ENCODE data around the gene PGLYRP3.
"Not testable (repeated sequence)": the region's sequence is repeated elsewhere in the genome, so short reads cannot be mapped to it uniquely, and the experiment has no call there.

Gene PGLYRP3

DNA sequence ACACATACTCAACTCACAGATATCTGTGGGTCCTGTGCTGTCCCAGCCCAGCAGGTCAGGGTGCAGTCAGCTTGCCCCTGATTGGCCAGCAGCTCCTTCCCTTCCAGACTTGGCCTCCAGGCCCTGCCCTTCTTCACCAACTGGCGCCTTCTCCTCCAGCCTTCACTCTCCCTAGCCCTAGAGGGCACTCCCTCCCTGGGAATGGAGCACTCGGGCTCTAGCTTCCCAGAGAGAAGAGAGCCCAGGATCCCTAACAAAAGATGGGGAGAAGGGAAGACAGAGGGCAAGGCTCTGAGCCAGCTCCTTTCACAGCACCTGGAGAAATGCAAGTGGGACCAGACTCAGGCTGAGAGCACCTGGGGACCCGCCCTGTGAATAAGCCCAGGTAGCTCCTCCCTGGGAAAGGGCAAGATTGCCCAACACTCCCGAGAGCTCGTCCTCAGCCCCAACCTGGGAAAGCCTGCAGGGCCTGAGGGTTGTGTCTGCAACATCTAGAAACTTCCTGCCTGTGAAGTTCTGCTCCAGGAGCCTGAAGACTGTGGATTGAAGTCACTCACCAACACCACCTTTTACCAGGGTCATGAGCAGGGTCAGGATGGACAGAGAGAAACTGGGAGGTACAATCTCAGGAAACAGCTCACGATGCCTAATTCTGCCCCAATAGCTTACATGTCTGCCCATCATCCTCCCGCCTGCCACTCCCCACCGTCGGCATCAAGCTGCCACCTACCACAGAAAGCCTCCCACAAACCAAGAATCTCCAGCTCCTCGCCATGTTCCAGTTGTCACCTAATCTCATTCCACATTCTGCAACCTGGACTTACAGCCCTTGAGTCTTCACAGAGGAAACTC is 36.0 kb upstream of the PGLYRP3 start, which contains the start of gene PGLYRP4:
Gene PGLYRP4 (minus strand): TSS at position 331 of the 852 bp plus-strand sequence. CDS start 909 bp downstream, outside the sequence.
- DNase-seq (ENCODE audit: low read depth): no peak

DNA sequence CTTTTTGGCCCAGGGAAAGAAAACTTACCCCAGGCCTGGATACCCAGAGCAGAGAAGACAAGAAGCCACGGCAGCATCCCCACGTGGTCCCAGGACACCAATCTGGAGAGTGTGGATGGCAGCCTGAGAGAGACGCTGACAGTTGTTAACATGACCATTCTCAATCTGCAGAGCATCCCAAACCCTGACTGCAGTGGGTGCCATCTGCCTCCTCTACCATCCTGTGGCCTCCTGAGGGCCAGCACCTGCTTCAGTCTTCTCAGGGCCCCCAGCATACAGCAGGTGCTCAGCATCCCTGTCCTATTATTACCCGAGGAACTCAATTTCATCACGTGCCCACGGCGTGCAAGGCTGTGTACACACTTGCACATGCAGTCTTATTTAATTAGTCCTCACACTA is 35.1 kb upstream of the PGLYRP3 start:
- no peak for DNase-seq (ENCODE audit: low read depth)

DNA sequence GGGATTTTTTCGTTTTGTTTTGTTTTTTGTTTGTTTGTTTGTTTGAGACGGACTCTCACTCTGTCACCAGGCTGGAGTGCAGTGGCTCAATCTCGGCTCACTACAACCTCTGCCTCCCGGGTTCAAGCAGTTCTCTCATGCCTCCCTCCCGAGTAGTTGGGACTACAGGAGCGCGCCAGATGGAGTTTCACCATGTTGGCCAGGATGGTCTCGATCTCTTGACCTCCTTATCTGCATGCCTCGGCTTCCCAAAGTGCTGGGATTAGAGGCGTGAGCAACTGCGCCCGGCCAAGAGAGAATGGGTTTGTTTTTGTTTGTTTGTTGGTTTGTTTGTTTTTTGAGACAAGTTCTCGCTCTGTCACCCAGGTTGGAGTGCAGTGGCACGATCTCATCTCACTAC is 34.3 kb upstream of the PGLYRP3 start:
- DNase-seq (ENCODE audit: low read depth): not testable (repeated sequence)

DNA sequence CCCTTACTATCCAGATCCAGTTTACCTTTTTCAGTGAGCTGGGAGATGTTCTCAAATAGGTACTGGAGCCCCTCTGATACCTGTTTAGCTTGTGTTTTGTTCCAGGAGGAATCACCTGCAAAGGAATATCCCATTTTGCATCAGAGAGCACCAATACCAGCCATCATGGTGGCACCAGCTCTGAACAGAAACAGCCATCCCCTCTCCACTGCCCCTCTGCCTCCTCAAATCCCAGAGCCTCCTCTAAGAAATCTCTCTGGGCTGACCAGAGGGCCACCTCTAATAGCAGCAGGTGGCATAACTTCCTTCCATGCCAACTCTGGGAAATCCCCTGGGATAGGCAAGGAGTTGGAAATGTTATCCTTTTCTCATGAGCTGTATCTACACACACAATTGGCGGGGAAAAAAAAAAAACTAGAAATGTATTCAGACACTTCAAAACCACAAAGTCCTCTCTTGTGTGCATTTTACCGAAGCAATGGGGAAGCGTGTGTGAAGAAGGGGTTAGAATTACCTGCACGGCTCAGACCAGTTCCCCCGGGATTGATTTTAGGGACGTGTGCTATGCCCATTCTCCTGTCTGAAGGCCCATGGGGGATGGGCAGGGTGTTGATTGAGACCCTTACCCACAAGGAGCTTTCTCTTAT is 33.4 kb upstream of the PGLYRP3 start:
- no peak for DNase-seq (ENCODE audit: low read depth)

DNA sequence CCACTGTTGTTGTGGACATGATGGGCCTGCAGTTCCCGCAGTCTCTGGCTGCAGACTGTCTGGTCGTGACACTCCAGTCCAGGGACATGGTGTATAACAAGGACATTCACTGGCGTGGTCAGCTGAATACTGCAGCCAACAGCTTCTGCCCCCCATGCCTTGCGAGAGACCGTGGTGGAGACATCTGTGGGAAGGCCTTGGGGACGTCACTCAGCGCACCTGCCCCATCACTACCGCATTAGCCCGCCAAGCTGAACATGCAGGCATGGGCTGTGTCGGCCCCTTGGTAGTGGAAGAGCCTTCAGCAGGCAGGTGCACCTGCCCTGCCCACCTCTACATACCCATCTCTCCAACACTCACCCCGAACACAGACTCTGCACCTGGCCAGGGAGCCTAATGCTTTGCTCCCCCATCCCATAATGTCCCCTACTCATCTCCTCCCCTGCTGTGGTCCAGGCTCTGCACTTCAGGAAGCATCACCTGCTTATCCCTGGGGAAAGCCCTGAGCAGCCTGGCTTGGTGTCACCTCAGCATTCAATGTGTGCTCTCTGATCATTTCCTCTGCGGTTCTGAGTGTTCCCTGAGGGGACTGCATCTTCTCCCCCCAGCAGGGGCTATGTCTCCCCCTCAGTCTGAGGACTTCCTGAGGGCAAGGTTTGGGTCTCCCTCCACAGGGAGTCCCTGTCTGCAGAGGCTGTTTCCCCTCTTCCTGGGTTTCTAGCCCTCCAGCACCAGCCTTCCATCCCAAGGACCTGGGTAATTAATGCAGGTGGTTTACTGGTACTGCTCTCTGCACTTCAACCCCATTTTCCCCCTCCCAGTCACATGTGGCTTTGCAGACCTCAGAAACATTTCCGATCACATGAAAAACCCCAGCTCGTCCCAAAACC is 32.7 kb upstream of the PGLYRP3 start:
- no peak for DNase-seq (ENCODE audit: low read depth)

DNA sequence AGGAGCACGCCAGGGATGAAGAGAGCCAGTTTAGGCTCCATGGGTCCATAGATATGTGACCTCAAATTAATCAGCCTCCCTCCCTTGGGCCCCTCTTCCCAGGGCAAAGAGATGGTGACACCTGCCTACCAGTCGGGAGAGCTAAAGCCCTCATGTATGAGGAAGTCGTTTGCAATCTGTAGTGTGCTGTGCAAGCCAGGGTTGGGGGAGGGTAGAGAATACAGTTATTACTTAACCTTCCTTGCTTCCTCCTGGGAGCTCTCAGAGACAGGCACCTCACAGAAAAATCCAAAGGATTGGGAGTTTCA is 31.9 kb upstream of the PGLYRP3 start:
- no peak for DNase-seq (ENCODE audit: low read depth)

DNA sequence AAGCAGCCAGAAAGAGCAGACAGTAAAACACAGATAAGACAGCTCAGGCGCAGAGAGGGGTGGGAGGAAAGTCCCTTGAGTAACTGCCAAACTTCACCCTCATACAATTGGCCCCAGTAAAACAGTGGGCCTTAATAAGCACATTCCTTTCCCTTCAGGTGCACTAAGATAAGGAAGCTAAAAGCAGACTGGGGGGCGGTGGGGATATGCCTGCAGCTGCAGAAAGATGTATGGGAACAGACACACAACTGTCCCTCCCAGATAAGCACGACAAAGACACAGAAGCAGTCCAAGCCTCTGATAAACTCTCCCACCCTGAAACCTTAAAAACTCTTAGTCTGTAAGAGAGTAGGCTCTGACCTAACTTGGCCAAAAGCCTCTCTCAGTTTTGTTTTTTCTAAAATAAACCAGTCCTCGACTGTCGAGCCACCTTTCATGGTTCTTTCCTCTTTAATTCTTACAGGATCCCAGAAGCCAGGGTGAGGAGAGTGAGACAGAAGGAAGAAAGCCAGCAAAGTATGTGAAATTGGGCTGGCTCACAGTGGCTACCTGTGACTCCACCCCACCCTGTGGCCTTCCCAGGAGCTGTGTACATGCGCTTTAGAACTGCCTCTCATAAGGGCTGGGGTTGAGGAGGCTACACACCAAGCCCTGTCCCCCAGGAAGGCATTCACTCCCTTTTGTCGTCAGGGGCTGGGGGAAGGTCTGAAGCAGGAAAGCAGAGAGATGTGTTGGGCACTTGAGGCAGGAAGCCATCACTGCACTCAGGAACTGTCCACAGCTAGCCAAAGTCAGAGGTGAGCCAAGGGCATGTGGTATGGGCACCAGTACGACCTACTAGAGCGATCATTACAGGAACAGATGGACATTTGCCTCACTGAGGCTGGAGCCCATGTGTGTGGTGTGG is 31.3 kb upstream of the PGLYRP3 start:
- DNase-seq (ENCODE audit: low read depth): no peak

DNA sequence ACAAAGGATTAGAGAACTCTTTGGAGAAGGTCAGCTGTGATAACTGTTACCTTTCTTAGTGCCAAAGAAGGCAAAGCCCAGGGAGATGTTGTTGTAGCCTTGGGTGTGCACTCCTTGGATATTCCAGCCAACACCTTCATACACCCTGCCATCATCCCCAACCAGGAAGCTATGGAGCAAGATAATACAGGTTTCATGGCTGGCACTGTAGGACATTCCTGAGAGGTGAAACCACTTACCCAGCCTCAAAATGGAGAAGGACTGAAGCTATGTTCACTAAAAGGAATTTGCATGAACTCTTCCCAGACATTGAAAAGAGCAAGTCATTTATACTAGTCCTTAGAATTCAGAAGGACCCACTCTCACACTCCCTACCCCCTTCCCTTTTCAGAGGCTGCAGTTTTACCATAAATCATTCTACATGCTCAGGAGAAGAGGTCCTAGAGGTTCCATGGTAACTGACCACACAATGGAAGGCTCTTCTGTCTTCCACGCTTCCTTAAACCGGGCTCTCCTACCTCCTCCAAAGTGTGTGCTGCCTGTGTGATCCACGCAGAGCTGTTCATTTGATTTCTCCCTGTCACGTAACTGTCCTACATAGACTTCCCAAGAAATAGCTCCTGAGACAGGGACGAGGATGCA is 30.4 kb upstream of the PGLYRP3 start:
- DNase-seq (ENCODE audit: low read depth): no peak

DNA sequence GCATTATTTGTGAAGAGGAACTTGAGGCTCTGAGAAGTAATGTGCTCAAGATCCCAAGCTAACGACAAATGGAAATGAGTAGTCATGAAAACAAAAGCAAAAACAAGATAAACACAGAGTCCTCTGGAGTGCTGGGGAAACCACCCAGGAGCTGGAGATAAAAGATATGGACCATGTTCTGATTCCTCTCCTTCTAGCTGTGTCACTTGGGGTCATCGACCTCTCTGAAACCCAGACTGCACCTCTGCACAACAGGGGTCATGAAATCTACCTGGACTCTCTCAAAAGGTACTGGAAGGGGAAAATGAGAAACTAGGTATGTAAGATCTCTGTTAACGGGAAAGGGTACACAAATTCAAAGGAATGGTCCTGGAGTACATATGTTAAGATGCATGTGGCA is 29.4 kb upstream of the PGLYRP3 start:
- DNase-seq (ENCODE audit: low read depth): no peak

DNA sequence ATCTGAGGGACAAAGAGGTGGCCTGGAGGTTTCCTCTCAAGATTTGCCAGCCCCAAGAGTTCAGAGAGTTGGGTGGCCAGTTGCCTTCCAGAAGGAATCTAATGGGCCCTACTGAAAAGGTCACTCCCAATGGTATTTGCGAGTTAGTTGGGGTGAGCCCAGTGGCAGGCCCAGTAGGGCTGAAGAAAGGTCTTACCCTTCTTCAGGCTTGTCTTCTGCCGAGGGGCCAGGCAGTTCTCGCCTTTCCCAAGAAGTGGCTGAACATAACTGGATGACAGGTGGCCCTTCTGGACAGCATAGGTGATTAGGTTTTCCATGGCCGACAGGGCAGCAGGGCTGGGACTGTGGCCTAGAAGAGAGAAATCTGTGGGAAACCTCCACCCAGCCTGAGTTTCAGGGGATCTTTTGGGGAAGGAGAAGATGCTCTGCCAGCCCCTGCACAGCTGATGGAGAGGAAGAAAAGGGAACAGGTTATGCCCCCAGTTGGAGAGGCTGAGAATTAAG is 28.7 kb upstream of the PGLYRP3 start:
- no peak for DNase-seq (ENCODE audit: low read depth)

DNA sequence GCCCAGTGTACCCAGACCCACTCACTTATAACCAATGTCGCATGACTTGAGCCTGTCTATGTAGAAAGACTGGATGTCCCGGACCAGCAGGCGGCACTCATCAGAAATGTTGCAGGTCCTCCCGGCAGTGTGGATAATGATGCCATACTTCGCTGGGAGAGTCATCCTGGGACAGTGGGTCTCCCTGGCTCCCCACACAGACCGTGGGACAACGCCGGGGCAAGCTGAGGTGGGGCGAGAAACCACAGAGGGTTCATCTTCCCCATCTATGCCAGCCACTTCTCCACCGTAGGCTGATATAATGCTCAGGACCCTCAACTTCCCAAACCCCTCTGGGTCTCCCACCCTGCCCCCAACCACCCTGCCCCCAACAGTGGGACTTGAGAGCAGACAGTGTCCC is 27.6 kb upstream of the PGLYRP3 start:
- DNase-seq (ENCODE audit: low read depth): no peak

DNA sequence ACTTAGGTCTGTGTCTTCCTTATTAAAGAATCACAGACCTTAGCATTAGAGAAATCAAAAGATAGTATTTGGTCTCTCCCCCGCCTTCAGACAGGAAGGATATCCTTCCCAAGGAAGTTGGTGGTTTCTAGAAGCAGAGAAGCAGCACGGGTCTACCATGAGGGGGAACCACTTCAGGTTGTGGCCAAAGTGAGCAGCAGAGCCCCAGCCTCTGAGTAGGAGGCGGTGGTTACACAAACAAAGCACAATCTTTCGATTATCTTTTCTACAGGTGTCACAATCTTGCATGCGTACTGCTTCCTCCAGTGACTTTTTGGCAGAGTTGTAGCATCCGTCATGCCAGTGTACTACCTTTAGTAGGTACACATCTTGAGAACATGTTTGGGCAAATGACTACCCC is 27.1 kb upstream of the PGLYRP3 start:
- DNase-seq (ENCODE audit: low read depth): no peak

DNA sequence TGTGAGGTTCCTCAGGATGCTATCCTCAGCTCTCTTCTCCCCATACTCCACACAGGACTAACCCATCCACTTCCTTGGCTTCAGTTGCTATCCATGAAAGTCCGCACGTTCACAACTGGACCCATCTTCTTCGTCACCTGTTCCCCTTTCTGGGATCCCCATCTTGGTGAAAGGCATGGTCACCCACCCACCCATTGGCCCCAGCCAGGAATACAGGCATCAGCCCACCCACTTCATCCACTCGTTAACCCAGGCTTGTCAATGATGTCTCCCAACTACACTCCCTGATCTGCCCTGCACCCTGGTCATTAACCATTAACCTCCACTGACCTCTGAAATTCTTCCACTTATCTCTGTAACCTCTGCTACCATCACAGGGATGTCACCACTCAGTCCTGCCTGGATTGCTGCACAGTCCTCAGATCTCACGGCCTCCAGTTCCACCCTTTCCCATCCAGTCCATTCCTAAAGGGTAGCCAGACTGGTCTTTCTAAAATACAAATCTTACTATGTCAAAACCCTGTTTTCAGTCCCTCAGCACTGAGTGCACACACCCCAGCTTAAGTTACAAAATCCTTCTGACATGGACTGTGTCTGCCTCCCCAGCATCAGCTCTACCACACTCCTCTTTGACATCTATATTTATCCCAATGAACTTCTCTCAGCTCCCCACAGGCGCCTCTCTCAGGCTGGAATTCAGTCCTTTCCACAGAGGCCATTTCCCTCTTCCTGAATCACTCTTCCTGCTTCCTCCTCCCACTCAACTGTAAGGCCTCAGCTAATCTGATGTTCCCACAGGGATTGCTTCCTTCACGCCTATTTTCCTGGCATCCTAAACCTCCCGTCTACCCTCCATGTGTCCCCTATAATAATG is 25.5 kb upstream of the PGLYRP3 start:
- no peak for DNase-seq (ENCODE audit: low read depth)

DNA sequence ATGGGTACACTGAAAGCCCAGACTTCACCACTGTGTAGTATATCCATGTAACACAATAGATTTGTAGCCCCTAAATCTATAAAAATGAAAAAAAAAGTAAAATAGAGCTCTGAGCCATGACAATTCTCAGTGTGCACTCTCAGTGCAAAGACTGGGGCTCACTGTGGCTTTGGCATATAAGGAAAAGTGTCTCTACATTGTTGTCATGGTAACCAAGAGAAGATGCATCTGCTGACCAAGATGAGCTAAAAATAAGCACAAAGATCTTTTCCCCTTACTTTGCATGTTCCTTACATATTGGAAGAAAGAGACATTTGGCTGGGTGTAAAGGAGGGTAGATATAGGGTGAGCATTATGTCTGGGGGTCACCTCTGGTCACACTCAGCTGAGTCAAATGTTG is 23.9 kb upstream of the PGLYRP3 start:
- DNase-seq (ENCODE audit: low read depth): no peak

DNA sequence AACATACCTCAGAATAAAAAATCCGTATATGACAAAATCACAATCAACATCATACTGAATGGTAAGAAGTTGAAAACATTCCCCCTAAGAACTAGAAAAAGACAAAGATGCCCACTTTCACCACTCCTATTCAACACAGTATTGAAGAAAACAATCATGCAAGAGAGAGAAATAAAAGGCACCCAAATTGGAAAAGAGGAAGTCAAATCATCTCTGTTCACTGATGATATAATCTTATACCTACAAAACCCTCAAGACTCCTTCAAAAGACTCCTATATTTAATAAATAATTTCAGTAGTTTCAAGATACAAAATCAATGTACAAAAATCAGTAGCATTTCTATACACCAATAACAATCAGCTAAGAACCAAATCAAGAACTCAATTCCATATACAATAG is 21.1 kb upstream of the PGLYRP3 start:
- no peak for DNase-seq (ENCODE audit: low read depth)

DNA sequence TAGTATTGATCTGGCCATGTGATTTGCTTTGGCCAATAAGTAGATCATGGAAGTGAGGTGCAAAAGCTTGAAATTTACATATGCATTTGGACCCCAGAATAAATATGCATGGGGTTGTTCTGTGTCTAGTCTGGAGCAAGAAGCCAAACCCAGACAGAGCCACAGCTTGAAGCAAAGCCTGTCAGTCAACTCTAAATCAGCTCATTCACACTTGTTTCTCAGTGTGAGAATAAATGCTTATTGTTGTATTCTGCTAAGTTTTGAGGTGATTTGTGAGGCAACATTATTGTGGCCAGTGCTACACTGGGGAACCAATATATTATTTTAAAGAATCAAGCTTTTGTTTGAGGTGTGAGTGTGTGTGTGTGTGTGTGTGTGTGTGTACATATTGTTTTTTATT is 12.2 kb upstream of the PGLYRP3 start:
- no peak for DNase-seq (ENCODE audit: low read depth)

DNA sequence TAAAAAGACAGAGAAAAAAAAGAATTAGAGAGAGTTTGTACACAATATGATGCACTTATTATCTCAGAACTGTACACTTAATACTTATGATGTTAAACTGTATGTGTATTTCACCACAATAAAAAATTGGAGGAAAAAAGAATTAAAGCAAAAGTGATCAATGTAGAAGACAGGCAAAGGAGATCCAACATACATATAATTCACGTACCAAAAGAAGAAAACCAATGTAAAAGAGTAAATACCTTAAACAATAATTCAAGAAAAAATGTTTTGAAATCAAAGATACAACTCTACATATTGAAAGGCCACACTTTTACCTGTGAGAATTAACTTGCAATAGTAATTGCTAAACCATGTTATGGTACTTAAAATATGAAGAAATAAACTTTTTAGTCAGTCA is 9.8 kb upstream of the PGLYRP3 start:
- no peak for DNase-seq (ENCODE audit: low read depth)

DNA sequence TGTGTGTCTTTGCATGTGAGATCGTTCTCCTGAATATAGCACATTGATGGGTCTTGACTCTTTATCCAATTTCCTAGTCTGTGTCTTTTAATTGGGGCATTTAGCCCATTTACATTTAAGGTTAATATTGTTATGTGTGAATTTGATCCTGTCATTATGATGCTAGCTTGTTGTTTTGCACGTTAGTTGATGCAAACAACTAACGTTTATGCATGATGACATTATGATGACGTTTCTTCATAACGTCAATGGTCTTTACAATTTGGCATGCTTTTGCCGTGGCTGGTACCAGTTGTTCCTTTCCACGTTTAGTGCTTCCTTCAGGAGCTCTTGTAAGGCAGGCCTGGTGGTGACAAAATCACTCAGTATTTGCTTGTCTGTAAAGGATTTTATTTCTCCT is 5.4 kb upstream of the PGLYRP3 start:
- not testable (repeated sequence) for DNase-seq (ENCODE audit: low read depth)

DNA sequence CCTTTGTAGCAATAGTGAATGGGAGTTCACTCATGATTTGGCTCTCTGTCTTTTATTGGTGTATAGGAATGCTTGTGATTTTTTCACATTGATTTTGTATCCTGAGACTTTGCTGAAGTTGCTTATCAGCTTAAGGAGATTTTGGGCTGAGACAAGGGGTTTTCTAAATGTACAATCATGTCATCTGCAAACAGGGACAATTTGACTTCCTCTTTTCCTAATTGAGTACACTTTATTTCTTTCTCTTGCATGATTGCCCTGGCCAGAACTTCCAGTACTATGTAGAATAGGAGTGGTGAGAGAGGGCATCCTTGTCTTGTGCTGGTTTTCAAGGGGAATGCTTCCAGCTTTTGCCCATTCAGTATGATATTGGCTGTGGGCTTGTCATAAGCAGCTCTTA is 3.3 kb upstream of the PGLYRP3 start:
- DNase-seq (ENCODE audit: low read depth): not testable (repeated sequence)

DNA sequence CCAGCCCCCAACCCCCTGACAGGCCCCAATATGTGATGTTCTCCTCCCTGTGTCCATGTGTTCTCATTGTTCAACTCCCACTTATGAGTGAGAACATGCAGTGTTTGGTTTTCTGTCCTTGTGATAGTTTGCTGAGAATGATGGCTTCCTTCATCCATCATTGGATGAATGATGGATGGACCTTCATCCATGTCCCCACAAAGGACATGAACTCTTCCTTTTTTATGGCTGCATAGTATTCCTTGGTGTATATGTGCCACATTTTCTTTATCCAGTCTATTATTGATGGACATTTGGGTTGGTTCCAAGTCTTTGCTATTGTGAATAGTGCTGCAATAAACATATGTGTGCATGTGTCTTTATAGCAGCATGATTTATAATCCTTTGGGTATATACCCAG is 1.6 kb upstream of the PGLYRP3 start:
- not testable (repeated sequence) for DNase-seq (ENCODE audit: low read depth)
